ENCODE data around the gene C7orf57. TPM values are rescaled to one million over a fixed set of nuclear protein-coding genes. Genes with fewer than 3 reads are reported as not detected.

C7orf57 gene
- total RNA-seq, 1 experiment from 2014 or later, result 0.15 TPM

DNA sequence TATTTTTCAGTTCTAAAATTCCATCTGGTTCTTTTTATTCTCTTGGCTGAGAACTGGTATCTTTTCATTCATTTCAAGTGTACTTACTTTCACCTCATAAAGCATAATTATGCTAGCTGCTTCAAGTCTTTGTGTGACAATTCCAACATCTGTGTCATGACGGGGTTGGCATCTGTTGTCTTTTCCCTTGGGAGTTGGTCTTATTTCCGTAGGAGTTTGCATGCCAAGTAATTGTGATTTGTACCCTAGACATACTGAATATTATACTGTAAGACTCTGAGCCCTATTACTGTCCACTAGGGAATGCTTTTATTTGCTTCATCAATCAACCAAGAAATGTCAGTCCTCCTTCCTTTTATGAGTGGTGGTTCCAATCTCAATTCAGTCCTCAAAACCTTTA lies 31.3 kb upstream of the C7orf57 start:
- BruUV-seq (replicated peaks), result no TSS peak
- DNase-seq (ENCODE audit: low read depth, low spot score) (no peak), ATAC-seq (no peak)
- H3K36me3 ChIP-seq (ENCODE audit: control insufficient read depth in 1 of 2, insufficient read depth in 2 of 2, low read length in 2 of 2), result no peaks in the 10 kb centered on the region
- ChIA-PET RAD21 (ENCODE audit: low non-redundant PET in 1 of 2, low total read pairs in 2 of 2, uncharacterized antibody in 2 of 2, unreplicated experiment in 2 of 2) (no interaction called here), POLR2A (no interaction called here), CTCF (no interaction called here)
- TF ChIP-seq JUND (IDR thresholded peaks at IDR 0.05) (no peak), SP1 (IDR thresholded peaks at IDR 0.05; ENCODE audit: low read depth) (no peak), EZH2 (IDR thresholded peaks at IDR 0.05) (no peak), ZNF274 (IDR thresholded peaks at IDR 0.05; ENCODE audit: low read depth, low read length) (no peak), ZFX (IDR thresholded peaks at IDR 0.05) (no peak), SRF (IDR thresholded peaks at IDR 0.05; ENCODE audit: low read depth) (no peak), EZH2phosphoT487 (IDR thresholded peaks at IDR 0.05; ENCODE audit: borderline replicate concordance) (no peak)
- TF ChIP-seq, protein P1, sequence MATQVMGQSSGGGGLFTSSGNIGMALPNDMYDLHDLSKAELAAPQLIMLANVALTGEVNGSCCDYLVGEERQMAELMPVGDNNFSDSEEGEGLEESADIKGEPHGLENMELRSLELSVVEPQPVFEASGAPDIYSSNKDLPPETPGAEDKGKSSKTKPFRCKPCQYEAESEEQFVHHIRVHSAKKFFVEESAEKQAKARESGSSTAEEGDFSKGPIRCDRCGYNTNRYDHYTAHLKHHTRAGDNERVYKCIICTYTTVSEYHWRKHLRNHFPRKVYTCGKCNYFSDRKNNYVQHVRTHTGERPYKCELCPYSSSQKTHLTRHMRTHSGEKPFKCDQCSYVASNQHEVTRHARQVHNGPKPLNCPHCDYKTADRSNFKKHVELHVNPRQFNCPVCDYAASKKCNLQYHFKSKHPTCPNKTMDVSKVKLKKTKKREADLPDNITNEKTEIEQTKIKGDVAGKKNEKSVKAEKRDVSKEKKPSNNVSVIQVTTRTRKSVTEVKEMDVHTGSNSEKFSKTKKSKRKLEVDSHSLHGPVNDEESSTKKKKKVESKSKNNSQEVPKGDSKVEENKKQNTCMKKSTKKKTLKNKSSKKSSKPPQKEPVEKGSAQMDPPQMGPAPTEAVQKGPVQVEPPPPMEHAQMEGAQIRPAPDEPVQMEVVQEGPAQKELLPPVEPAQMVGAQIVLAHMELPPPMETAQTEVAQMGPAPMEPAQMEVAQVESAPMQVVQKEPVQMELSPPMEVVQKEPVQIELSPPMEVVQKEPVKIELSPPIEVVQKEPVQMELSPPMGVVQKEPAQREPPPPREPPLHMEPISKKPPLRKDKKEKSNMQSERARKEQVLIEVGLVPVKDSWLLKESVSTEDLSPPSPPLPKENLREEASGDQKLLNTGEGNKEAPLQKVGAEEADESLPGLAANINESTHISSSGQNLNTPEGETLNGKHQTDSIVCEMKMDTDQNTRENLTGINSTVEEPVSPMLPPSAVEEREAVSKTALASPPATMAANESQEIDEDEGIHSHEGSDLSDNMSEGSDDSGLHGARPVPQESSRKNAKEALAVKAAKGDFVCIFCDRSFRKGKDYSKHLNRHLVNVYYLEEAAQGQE (IDR thresholded peaks at IDR 0.05; ENCODE audit: low read depth), result no peak
- TF ChIP-seq, protein P2, sequence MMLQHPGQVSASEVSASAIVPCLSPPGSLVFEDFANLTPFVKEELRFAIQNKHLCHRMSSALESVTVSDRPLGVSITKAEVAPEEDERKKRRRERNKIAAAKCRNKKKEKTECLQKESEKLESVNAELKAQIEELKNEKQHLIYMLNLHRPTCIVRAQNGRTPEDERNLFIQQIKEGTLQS (IDR thresholded peaks at IDR 0.05), result no peak
- TF ChIP-seq, protein P3, sequence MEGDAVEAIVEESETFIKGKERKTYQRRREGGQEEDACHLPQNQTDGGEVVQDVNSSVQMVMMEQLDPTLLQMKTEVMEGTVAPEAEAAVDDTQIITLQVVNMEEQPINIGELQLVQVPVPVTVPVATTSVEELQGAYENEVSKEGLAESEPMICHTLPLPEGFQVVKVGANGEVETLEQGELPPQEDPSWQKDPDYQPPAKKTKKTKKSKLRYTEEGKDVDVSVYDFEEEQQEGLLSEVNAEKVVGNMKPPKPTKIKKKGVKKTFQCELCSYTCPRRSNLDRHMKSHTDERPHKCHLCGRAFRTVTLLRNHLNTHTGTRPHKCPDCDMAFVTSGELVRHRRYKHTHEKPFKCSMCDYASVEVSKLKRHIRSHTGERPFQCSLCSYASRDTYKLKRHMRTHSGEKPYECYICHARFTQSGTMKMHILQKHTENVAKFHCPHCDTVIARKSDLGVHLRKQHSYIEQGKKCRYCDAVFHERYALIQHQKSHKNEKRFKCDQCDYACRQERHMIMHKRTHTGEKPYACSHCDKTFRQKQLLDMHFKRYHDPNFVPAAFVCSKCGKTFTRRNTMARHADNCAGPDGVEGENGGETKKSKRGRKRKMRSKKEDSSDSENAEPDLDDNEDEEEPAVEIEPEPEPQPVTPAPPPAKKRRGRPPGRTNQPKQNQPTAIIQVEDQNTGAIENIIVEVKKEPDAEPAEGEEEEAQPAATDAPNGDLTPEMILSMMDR (IDR thresholded peaks at IDR 0.05 in 2 of 3, conservative IDR thresholded peaks at IDR 0.05 in 1 of 3; ENCODE audit: borderline replicate concordance in 1 of 3, insufficient read depth in 1 of 3, low read depth in 2 of 3, low read length in 2 of 3), result no peak
- TF ChIP-seq, protein P4, sequence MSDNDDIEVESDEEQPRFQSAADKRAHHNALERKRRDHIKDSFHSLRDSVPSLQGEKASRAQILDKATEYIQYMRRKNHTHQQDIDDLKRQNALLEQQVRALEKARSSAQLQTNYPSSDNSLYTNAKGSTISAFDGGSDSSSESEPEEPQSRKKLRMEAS (IDR thresholded peaks at IDR 0.05), result no peak
- no peak overlapping the region for H3K4me2 ChIP-seq (ENCODE audit: low read length)
- no peak overlapping the region for H3K9ac ChIP-seq (ENCODE audit: low read length)
- H3K9me2 ChIP-seq (ENCODE audit: insufficient read depth), result no peaks in the 10 kb centered on the region
- no peaks in the 10 kb centered on the region for H3K9me3 ChIP-seq (ENCODE audit: control insufficient read depth in 1 of 2, insufficient read depth in 1 of 2, low read depth in 1 of 2, low read length in 2 of 2)
- no peaks in the 10 kb centered on the region for H3K79me2 ChIP-seq (ENCODE audit: insufficient read depth, low read length)
- no peak overlapping the region for H3K4me3 ChIP-seq (replicated peaks in 1 of 2; ENCODE audit: low read depth in 1 of 2, low read length in 2 of 2)
- peaks cover 0 to 19% of the 10 kb centered on the region in 2 experiments; a peak in 3 of 4 replicates for H3K4me1 ChIP-seq (ENCODE audit: control insufficient read depth in 1 of 2, insufficient read depth in 2 of 2, low read length in 2 of 2)
- intact Hi-C loops (cut with micrococcal nuclease), result no loop called here
- no peak overlapping the region for H3K27ac ChIP-seq (ENCODE audit: low read depth, low read length)
- H2AFZ ChIP-seq (ENCODE audit: low read depth, low read length, poor library complexity, severe bottlenecking), result no peak overlapping the region
- no peaks in the 10 kb centered on the region for H3K27me3 ChIP-seq (ENCODE audit: insufficient read depth, low read length)
- H4K20me1 ChIP-seq (ENCODE audit: insufficient read depth), result no peaks in the 10 kb centered on the region

Data from HCT116 (cell line).